Endothelial cell of hepatic sinusoid (primary cell): ENCODE results near the gene STUM.

ENCODE experiments used
- in situ Hi-C: cut with HindIII; loops from 2 replicates; pipeline ENCODE4 v1.10.0; 2017; ENCODE audit warnings: low sequenced_read_pairs

STUM gene

DNA sequence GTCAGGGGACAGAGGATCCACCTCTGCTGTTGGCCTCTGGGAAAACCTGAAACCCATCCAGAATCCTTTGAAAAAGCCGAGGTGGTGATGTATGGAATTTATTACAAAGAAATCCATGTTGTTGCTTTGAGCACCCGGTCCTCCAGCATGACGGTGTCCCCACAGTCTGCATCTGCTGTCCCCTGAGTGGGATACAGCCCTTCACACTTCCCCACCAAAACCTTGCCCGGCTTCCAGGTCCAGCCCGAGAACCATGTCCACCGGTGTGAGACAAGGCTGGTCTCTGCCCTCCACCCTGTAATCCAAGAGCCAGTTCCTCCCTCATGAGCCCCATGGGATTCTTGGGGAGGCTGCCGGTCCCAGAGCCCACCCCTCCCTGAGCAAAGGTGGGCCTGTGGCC, 70.5 kb downstream of the STUM start:
- in situ Hi-C loops: no loop called here

DNA sequence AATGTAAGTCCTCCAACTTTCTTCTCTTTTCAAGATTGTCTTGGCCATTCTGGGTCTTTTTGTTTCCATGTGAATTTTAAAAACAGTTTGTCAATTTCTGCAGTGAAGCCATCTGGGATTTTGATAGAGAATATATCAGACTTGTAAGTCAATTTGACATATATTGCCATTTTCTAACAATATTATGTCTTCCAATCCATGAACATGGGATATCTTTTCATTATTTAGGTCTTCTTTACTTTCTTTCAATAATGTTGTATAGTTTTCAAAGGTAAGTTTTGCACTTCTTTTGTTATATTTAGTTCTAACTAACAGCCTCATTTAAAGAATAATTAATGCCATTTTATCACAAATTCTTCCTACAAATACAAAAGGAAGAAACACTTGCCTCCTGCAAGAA, 73.4 kb downstream of the STUM start:
- in situ Hi-C loops: no loop called here

DNA sequence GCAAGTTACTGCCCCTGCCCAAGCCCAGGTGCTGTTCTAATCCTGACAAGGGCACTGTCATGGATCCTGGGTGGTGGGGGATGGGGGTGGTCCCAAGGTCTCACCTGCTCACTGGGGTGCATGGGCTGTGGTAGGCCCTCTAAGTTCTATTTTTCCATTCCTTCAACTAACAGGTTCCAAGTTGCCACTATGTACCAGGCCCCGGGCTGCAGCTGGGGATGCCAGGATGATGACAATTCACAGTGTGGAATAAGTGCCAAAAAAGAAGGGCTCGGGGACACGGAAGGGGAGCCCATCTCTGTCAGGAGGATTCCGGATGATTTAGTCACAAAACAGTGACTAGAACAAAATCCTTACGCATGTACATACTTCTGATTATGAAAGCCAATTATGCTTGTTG, 76.0 kb downstream of the STUM start:
- in situ Hi-C loops: no loop called here

DNA sequence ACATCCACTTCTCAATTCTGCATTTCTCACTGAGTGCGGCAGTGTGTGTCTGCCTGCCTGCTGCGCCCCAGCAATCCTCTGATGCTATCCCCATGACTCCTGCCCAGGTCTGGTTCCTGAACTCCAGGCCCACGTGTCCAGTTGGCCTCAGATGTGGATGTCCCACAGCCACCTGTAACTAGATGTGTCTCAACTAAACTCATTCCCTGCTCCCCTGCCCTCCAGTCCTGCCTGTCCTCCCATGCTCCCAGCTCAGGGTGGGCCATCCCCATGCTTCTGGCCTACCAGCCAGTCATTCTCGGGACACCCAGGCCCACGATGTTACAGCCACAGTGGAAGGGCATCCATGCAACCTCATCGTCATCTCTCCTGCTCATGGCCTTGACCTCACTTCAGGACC, 76.8 kb downstream of the STUM start:
- in situ Hi-C loops: no loop called here

DNA sequence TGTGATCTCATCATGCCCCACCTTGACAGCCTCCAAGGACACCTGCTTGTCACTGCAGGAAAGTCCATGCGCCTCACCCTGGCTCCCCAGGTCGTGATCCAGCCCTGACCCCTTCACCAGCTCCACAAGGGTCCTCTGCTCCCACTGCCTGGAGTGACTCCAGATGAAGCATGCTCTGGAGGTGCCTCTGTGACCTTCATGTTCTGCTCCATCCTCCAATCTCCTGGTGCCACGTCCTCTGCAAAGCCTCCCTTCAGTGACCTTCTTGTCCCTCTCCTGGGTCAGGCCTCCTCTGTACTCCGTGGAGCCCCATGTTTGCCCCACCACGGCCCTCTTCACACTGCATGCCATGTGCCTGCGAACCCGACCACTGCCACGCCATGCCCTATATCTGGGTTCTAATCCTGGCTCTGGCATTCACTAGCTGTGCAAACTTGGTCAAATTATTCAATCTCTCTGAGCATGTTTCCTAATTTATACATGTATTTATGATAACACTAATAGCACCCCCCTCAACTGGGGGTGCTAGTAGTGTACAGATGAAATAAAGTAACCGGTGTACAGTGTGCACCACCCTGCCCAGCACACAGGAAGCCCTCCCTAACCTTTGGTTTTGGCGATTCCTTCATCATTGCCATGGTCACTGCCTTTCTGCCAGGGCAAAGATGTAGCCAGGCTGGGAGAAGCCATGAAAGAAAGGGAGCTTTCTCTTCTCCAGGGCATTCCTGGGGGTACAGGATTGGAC, 77.4 kb downstream of the STUM start:
- in situ Hi-C loops: no loop called here

DNA sequence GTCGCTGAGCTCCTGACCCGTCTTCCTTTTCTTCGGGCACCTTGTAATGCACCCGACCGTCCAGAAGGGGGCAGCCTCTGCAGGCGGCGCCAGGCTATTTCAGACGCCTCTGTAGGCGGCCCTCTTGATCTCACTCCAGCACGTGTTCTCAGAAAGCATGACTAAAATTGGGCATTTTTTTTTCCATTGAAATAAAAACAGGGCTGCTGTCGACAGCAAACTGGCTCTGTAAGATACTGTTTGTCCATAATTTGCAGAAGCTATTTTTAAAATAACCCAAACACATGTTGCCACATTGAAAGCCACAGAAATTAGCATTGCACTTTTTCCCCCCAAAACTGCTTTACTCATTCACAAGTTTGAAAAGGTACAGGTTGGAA, 78.0 kb downstream of the STUM start:
- in situ Hi-C loops: no loop called here

DNA sequence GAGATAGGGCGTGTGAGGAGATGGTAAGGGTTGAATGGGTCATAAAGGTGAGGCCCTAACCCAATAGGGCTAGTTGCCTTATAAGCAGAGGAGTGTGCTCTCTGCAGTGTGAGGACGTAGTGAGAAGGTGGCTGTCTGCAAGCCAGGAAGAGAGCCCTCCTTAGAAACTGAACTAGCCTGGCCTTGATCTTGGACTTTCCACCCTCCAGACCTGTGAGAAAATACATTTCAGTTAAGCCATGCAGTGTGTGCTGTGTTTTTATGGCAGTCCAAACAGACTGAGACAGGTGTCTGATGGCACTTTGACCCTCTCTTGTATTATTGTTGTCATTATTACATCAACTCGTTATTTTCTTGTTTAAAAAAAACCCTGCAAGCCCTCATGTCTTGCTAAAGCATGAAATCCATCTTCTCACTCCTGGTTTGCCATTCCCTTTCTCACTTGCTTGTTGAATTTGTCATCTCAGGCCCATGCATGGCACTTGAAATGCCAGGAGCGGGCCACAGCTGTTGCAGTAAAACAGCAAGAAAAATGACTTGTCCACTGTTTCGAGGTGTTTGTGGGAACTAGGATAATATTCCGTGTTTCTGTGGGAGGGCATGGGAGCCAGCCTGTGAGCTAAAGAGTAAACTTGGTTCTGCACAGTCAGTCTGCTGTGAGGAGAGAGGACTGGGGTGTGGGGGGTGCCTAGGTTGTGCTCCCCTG, 78.6 kb downstream of the STUM start:
- in situ Hi-C loops: no loop called here

DNA sequence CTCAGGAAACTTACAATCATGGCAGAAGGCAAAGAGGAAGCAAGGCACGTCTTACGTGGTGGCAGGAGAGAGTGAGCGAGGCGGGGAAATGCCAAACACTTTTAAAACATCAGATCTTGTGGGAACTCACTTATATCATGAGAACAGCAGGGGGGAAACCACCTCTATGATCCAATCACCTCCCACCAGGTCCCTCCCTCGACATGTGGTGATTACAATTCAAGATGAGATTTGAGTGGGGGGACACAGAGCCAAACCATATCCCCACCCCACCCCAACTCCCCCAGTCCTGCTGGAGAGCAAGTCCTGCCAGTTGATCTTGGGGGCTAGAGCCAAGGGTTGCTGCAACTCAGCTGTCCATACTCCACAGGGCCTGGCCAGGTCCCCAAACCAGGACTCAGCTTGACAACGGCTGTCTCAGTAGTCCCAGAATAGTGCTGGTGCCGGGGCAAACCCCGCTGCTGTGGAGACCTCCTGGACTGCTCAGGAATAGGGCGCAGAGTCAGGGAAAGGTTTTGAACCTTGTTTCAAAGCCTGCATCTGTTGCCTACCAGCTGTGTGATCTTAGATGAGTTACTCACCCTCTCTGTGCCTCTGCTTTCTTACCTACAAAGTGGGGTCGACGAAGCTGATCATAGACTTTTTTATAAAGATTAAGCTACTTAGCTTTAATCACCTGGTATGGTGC, 79.5 kb downstream of the STUM start:
- in situ Hi-C loops: no loop called here

DNA sequence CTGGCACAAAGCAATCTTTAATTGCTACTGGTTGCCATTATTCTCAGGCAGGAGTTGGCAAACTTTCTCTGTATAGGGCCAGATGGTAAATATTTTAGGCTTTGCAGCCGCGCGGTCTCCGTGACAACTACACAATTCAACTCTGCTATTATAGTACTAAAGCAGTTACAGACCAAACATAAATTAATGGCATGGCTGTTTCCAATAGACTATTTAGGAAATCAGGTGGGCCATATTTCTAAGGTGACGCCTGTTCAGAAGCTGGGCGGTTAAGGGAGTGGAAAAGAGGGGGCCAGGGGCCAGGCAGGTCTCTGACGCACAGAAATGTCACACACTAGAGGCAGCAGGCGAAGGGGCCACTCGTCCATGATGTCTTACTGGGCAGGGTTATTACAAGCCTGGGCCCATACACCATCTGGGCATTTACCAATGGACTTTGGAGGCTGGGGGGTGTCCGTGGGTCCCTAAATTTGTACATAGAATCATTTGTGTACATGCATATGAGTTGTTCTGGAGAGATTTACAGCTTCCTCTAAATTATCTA, 80.1 kb downstream of the STUM start:
- in situ Hi-C loops: no loop called here

DNA sequence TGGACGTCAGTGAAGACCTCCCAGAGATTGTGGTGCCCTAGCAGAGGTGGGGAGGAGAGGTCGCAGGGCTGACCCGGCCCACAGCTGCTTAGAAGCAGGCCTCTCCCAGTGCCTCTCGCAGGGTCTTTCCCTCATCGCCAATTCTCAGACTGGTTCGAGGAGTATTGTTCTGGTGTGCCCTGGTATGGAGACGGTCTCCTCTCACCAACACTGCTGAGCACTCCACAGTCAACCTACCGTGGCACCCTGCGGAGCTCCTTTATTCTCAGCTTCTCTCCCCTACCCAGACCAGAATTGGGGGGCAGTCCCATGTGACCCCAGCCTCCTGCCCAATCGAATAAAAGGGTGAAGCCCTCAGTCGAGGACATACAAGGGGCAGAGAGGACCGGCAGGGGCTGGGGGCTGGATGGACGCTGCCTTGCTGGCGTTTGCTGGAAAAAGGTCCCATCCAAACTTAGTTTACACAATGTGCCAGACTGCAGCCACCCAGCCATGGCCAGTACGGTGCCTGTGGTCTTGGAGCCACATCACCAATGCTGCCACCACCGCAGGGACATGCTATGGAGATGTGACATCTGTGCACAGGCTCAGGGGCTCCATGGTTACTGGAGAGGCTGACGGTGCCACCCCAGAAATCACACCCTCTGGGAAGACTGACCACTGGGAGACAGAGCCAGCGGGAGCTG, 80.8 kb downstream of the STUM start:
- in situ Hi-C loops: no loop called here

DNA sequence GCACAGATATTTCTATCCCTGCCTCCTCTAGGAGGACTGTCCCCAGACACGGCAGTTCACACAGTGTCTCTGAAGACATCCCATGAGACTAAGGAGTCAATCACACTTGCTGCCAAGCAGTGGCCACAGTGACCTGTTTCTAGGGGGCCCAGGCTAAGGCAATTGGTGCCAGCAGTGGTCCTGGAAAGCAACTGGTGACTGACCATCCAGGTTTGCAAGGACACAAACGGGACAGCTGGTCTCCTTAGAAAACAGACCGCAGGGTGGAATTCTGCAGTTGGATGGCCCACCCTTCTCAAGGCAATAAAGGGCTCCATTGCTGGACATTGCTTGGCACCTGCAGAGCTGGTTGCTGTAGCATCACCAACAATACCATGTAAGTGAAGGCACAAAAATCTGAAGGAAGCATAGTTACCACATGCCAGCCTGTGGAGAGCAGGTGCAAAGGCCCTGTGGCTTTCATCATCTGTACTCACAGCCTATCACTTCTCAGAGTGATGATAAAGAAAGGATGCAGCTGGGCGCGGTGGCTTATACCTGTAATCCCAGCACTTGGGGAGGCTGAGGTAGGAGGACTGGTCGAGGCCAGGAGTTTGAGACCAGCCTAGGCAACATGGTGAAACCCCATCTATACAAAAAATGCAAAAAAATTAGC, 81.5 kb downstream of the STUM start:
- in situ Hi-C loops: loop anchor here (10.0 kb wide), 1 partner anchor 215 kb away; no protein-coding TSS in a partner anchor

DNA sequence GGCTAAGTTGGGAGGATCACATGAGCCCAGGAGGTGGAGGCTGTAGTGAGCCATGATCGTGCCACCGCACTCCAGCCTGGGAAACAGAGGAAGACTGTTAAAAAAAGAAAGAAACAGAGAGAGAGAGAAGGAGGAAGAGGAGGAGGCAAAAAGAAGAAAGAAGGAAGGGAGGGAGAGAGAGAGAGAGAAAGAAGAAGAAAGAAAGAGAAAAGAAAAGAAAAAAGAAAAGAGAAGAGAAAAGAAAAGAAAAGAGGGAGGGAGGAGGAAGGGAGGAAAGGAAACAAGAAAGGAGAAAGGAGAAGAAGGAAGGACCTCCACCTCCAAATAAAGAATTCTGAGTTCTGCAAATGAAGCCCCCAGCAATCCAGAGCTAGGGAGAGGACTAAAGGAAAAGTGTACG, 82.0 kb downstream of the STUM start:
- in situ Hi-C loops: loop anchor here (10.0 kb wide), 1 partner anchor 214 kb away; no protein-coding TSS in a partner anchor

DNA sequence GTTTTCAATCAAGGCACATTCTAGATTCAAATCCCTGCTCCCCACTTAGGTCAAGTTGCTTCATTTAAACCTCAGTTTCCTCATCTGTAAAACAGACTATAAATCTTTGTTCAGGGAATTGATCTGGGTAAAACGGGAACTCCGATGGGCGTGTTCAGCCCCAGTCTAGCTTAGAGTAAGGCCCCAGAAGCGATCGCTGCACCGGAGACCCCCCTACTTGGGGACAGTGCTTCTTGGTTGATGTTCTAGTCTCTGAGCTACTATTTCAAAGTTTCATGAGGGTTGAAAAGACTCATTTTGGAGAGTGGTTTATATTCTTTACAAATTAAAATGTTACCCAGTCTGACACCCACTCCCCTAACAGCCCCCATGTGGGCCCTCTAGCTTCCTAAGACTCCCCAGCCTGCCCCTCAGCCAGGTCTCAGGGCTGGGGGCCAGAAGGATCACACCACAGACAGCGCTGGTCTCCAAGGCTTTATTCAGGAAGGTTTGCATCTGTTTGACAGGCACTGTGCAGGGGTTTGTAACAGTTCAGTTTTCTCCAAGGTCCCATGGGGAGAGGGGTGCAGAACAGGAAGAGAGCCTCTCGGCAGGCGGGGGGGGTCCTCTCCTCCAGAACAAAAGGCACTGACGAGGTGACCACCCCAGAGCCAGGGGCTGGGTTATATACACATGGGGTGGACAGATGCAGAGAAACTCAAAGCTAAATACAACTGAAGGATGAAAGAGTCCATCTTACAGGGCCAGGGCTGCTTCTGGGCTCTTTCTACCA, 82.9 kb downstream of the STUM start:
- in situ Hi-C loops: loop anchor here (10.0 kb wide), 1 partner anchor 213 kb away; no protein-coding TSS in a partner anchor

DNA sequence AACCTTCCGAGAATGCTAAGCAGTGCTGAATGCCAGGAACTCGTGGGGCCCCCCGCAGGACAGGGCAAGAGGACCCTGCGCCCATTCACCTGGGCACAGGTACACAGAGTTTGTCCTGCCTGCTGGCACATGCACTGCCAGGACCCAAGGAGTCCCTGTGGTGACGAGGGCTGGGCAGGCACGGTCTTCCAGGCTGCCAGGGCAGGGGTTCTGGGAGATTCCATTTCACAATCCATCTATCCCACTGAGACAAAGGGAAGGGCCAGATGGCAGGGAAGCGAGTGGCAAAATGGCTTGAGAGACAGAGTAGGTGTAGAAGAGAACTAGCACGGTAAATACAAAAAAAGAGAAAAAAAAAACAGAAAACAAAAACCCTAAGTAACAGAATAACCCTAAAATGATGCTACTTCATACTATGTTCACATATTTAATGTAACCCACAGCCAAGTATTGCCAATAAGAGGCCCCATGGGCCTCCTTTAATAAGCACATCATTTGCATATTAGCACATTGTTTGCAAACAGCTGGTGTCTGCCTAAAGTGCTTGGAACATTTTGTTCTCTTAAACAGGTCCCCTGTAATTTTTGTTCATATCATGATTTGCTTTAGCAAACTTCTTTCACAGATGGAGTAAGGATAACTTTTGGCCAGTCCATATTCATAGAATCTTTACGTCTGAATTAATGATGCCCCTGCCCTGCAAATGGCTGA, 83.8 kb downstream of the STUM start:
- in situ Hi-C loops: loop anchor here (10.0 kb wide), 1 partner anchor 212 kb away; no protein-coding TSS in a partner anchor

DNA sequence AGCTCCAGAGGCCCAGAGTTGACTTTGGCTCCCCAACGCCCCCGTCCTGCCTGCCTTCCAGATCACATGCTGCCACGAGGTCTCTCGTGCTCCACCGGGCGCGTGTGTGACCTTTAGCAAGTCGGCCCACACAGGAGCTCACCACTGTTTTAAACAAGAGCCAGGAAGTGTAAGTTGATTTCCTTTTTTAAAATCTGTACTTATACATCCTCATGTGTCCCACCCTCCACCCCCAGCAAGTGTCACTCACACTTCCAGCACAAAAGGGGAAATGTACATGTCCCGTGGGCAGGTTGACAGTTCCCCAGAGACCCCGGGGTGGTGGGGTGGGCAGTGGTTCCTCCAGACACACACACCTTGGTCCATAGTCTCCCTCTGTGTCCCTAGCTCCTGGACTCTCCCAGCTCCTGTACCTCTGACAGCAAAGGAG, 84.4 kb downstream of the STUM start:
- in situ Hi-C loops: loop anchor here (10.0 kb wide), 1 partner anchor 212 kb away; no protein-coding TSS in a partner anchor

DNA sequence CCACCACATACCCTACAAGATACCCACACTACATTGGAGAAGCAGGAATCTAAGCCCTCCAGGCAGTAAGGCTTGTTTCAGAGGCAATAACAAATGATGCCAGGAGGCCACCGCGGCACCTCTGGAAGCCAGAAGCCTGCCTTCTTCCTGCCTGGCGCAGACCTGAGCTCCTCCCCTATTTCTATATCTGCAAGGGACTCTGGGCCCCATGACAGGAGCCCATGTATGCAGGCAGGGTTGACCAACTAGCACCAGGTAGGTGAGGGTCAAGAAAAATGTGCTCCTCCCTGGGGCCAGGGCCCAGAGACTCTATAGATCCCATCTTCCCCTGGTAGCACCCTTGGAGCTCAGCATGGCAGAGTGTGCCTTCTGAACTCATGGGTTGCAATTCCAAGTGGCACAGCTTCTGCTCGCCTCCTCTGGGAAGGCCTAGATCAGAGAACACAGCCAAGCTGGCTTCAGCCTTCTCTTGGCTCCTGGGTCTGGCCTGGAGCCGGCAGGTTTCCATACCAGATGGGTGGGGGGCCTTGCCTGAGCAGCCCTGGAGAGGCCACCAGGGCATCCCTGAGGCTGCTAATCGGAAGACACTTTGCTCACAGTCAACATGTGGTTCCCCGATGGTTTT, 85.1 kb downstream of the STUM start:
- in situ Hi-C loops: loop anchor here (10.0 kb wide), 1 partner anchor 211 kb away; no protein-coding TSS in a partner anchor

DNA sequence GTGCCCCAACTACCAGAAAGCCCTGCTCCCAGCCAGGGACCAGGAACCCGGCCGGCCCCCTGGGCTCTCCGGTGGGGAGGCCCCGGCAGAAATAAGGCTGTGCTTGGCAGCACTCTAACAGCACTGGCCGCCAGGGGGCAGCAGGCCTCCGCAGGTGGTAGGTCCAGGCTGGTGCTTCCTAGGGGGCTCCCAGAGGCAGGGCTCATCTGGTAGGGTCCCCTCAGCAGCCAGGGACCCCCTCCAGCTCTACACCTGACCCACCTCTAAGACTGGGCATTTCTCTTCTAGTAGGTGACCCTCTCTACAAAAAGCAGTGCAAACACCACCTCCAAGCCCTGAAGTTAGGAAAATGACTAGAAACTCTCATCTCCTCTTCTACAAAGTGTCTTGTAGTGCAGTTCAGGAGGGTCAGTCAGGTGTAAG, 85.6 kb downstream of the STUM start:
- in situ Hi-C loops: loop anchor here (10.0 kb wide), 1 partner anchor 211 kb away; no protein-coding TSS in a partner anchor

DNA sequence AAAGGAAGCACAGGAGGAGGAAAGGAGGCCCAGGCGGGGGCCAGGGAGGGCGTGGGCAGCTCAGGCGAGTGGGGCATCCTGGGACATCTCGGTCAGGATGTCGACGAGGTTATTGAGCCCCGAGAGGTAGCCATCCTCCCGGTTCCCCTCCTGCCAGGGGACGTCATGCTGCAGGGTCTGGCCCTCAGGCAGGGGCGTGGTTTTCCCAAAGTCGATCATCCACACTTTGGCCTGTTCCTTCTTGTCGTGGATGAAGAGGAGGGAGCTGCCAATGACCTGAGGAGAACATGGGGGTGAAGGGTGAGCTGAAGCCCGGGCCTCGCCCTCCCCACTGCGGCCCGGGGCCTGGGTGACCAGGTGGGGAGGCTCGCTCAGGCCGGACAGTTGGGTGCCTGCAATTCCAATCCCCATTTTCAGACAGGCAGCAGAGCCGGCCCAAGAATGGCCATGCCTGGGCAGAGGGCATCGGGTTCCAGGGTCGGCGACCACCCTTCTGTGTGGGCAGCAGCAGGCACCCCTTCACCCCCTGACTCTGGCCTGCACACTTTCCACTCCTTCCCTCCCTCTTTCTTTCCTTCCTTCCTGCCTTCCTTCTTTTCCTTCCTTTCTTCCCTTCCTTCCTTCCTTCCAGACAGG, 86.2 kb downstream of the STUM start:
- in situ Hi-C loops: loop anchor here (5.0 to 10.0 kb wide), 2 partner anchors 73 to 210 kb away; no protein-coding TSS in a partner anchor
